Breast epithelium (tissue), 4 donors: ENCODE measurements around the gene SYT9. TPM values are rescaled to one million over a fixed set of nuclear protein-coding genes. Genes with fewer than 3 reads are reported as not detected.
A peak's percentile ranks its signal among the peaks of the same experiment; 100 is the strongest.

Experiments used
- DNase-seq, 2 donors: peaks; one replicate each; pipeline ENCODE4 v3.0.0-alpha.2; 2019; ENCODE audit warnings: low spot score in 2 of 2
- H3K27ac ChIP-seq, 2 donors: fragments of 200-600 bp; sonication (generic) in 1 of 2; one replicate each; pipeline ENCODE4 v1.5.1; 2016 to 2019; ENCODE audit warnings: mild to moderate bottlenecking in 1 of 2
- H3K27me3 ChIP-seq, 2 donors: fragments of 200-600 bp; sonication (generic) in 1 of 2; one replicate each; pipeline versions ENCODE4 v1.5.1 to v1.6.0; 2017 to 2019; ENCODE audit warnings: control low read depth in 1 of 2, mild to moderate bottlenecking in 1 of 2
- H3K36me3 ChIP-seq: fragments of 200-600 bp; one replicate; pipeline ENCODE4 v1.5.1; 2019
- H3K4me1 ChIP-seq, 2 donors: fragments of 200-600 bp; sonication (generic); one replicate each; pipeline ENCODE4 v1.5.1; 2016 to 2019; ENCODE audit warnings: control low read depth in 1 of 2
- H3K4me3 ChIP-seq, 3 donors: fragments of 200-600 bp; sonication (generic); 1 replicate in 2 of 3; 2 replicates in 1 of 3; pipeline ENCODE4 v1.5.1; 2016 to 2019; ENCODE audit warnings: mild to moderate bottlenecking in 3 of 3, moderate library complexity in 2 of 3
- H3K9me3 ChIP-seq, 2 donors: fragments of 200-600 bp; sonication (generic) in 1 of 2; one replicate each; pipeline ENCODE4 v1.5.1; 2016 to 2019; ENCODE audit warnings: control low read depth in 1 of 2
- POLR2A ChIP-seq: fragments of 450-650 bp; IDR thresholded peaks from one replicate; pipeline ENCODE4 v1.6.1; 2016; ENCODE audit warnings: antibody characterized with exemption, mild to moderate bottlenecking, moderate library complexity
- POLR2AphosphoS5 ChIP-seq, 3 donors: sonication (generic); formaldehyde crosslinking; IDR thresholded peaks; one replicate each; pipeline ENCODE4 v1.6.1; 2017; ENCODE audit warnings: antibody characterized with exemption in 3 of 3
- intact Hi-C: fragments of 100-400 bp; cut with DNase I; formaldehyde crosslinking; loops from one replicate; pipeline ENCODE4 v1.15.1; 2023; ENCODE audit warnings: low total_unique reads
- total RNA-seq, 3 donors: library from RNA; depleted of rRNA; stranded (reverse); fragments of >200 nt; gene quantifications; one replicate each; pipeline ENCODE4 v1.1.0, GENCODE V29; 2016
- TF ChIP-seq, protein P1 (sequence below), 3 donors: fragments of 450-650 bp; IDR thresholded peaks; one replicate each; pipeline ENCODE4 v1.5.1; 2016 to 2017; ENCODE audit warnings: antibody characterized with exemption in 3 of 3, mild to moderate bottlenecking in 3 of 3, moderate library complexity in 3 of 3

SYT9 gene
- total RNA-seq, 3 donors from 2014 or later, result 0.33 to 0.73 TPM; not detected in 1

DNA sequence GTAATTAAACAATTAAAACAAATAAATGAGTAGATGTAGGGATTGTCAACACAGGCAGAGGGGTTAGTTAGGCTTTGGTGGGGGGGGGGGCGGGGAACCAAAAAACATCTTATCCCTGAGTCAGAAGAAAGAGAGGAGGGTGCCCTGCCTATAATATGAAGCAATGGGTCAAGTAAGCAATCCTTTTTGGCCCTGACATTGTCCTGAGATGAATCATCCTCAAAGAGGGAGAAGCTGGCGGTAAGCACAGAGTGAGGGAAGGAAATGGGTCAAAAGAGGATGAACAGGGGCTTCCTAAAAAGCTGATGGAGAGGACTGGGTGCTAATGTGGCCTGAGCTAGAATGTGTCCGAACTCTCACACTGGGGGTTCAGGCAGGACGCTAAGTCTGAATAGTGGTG is 238.3 kb downstream of the SYT9 start:
- no peak overlapping the region for H3K4me3 ChIP-seq
- no peaks in the 10 kb centered on the region for H3K9me3 ChIP-seq
- no peaks in the 10 kb centered on the region for H3K4me1 ChIP-seq
- intact Hi-C loops, result no loop called here
- TF ChIP-seq POLR2A (no peak), POLR2AphosphoS5 (IDR thresholded peaks at IDR 0.05) (no peak)
- DNase-seq, result no peak
- H3K27ac ChIP-seq, result peak overlapping the region in 1 of 2 donors; percentile 73
- H3K27me3 ChIP-seq, result no peaks in the 10 kb centered on the region
- no peaks in the 10 kb centered on the region for H3K36me3 ChIP-seq

DNA sequence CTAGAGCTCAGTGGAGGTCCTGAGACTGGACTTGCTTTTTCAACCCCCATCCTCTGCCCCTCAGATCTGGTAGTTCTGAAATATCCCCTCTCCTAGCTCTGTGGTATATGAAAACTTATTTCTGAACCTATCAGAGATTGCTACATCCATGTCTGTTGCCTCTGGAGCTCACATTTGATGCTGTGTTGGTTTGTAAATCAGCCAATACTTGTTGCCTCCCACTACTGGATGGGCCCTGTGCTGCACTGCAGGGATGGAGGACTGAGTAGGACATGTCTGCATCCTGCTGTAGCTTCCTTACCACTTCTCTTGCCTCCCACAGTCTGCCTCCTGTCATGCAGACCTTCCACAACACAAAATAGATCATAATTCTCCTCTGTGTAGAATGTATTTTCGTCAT is 238.8 kb downstream of the SYT9 start:
- Histone ChIP-seq H3K27ac (peak overlapping the region in 1 of 2 donors; percentile 73), H3K4me3 (no peak overlapping the region), H3K4me1 (no peaks in the 10 kb centered on the region), H3K36me3 (no peaks in the 10 kb centered on the region), H3K9me3 (no peaks in the 10 kb centered on the region), H3K27me3 (no peaks in the 10 kb centered on the region)
- intact Hi-C loops, result no loop called here
- TF ChIP-seq, protein P1, sequence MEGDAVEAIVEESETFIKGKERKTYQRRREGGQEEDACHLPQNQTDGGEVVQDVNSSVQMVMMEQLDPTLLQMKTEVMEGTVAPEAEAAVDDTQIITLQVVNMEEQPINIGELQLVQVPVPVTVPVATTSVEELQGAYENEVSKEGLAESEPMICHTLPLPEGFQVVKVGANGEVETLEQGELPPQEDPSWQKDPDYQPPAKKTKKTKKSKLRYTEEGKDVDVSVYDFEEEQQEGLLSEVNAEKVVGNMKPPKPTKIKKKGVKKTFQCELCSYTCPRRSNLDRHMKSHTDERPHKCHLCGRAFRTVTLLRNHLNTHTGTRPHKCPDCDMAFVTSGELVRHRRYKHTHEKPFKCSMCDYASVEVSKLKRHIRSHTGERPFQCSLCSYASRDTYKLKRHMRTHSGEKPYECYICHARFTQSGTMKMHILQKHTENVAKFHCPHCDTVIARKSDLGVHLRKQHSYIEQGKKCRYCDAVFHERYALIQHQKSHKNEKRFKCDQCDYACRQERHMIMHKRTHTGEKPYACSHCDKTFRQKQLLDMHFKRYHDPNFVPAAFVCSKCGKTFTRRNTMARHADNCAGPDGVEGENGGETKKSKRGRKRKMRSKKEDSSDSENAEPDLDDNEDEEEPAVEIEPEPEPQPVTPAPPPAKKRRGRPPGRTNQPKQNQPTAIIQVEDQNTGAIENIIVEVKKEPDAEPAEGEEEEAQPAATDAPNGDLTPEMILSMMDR (IDR thresholded peaks at IDR 0.05), result no peak
- TF ChIP-seq POLR2AphosphoS5 (IDR thresholded peaks at IDR 0.05), result no peak
- TF ChIP-seq POLR2A, result no peak
- DNase-seq, result no peak

DNA sequence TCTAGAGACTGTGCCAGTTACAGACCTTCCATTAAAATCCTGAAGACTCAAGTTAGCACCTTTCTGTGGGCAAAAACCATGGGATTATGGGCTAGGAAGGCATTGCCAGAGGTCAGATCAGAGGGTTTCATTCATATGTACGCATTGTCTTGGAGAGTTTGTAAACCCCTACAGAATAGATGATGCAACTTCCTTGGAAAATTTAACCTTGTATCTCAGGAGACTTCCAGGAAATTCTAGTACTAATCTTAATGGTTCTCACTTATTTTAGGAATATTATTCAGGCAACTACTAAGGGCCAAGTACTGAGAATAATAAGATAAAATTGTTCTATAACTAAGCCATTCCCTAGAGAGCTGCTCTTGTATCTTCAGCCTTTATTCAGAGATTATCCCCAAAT is 240.5 kb downstream of the SYT9 start:
- H3K4me3 ChIP-seq, result no peak overlapping the region
- no peaks in the 10 kb centered on the region for H3K9me3 ChIP-seq
- no peaks in the 10 kb centered on the region for H3K27me3 ChIP-seq
- H3K4me1 ChIP-seq, result no peaks in the 10 kb centered on the region
- H3K36me3 ChIP-seq, result no peaks in the 10 kb centered on the region
- no peak for DNase-seq
- TF ChIP-seq, protein P1 (IDR thresholded peaks at IDR 0.05), result no peak
- no peak for TF ChIP-seq POLR2A
- no peak overlapping the region for H3K27ac ChIP-seq
- intact Hi-C loops, result loop anchor here (2.0 kb wide), 1 partner anchor 65 kb away; no protein-coding TSS in a partner anchor

- no peak overlapping the region for H3K4me3 ChIP-seq
- H3K27me3 ChIP-seq, result no peaks in the 10 kb centered on the region
- intact Hi-C loops, result loop anchor here (2.0 kb wide), 1 partner anchor 67 kb away; no protein-coding TSS in a partner anchor
- no peak for DNase-seq
- no peaks in the 10 kb centered on the region for H3K4me1 ChIP-seq
- no peaks in the 10 kb centered on the region for H3K9me3 ChIP-seq
- no peaks in the 10 kb centered on the region for H3K36me3 ChIP-seq
- TF ChIP-seq POLR2A, result no peak
- TF ChIP-seq POLR2AphosphoS5 (IDR thresholded peaks at IDR 0.05), result no peak
- TF ChIP-seq, protein P1 (IDR thresholded peaks at IDR 0.05), result no peak
- H3K27ac ChIP-seq, result no peak overlapping the region
Observed at GRCh38 chr11:7493670-7494069, 242.0 kb downstream of the SYT9 start.

GRCh38 chr11:7494086-7494745 is 242.5 kb downstream of the SYT9 start:
- TF ChIP-seq POLR2A (no peak), POLR2AphosphoS5 (IDR thresholded peaks at IDR 0.05) (no peak)
- TF ChIP-seq, protein P1 (IDR thresholded peaks at IDR 0.05), result no peak
- Histone ChIP-seq H3K27me3 (no peaks in the 10 kb centered on the region), H3K4me3 (no peak overlapping the region), H3K9me3 (no peaks in the 10 kb centered on the region), H3K4me1 (no peaks in the 10 kb centered on the region), H3K27ac (no peak overlapping the region), H3K36me3 (no peaks in the 10 kb centered on the region)
- intact Hi-C loops, result no loop called here
- DNase-seq, result no peak
